OCI-LY1 (cell line): Measurements from ENCODE around the gene CGREF1.

ENCODE experiments used
- CTCF ChIP-seq: fragments of 200-600 bp; sonication (generic), shearing (Covaris generic); IDR thresholded peaks from 2 replicates; pipeline ENCODE4 v1.5.1; 2017; ENCODE audit warnings: mild to moderate bottlenecking, antibody characterized with exemption, low read length, moderate library complexity, mixed read lengths
- EZH2 ChIP-seq: fragments of 200-600 bp; sonication (generic), shearing (Covaris generic); IDR thresholded peaks from 2 replicates; pipeline ENCODE4 v1.8.0; 2017; ENCODE audit warnings: borderline replicate concordance, mixed run types, mild to moderate bottlenecking, antibody characterized with exemption, low read length, moderate library complexity, mixed read lengths

DNA sequence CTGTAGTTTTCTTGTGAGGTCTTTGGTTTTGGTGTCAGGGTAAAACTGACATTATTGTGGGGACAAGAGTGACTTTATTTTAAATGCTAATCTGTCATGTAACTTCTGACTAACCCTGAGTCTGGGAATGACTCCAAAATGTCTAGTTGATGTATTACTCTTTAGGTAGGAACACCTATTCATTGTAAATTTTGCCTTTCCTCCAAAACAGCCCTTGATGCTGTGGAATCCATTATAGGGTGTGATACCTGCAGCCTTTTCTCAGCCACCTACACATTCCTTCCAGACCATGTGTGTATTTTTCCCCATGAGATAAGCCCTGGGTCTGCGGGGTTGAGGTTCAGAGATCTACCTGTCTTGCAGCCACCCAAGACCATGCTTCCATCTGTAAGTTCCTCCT is 24.4 kb upstream of the CGREF1 start:
- no peak for TF ChIP-seq CTCF
- no peak for TF ChIP-seq EZH2
